HG03520 (cell line): Measurements from ENCODE around the gene SLC16A9.
"Not testable (repeated sequence)": the region's sequence is repeated elsewhere in the genome, so short reads cannot be mapped to it uniquely, and the experiment has no call there.

Experiments used
- ATAC-seq: cut with Tn5 transposase; IDR thresholded peaks from one replicate; pipeline ENCODE4 v1.9.1; 2021; ENCODE audit warnings: mild to moderate bottlenecking, moderate library complexity; ENCODE audit not compliant: unreplicated experiment

Gene SLC16A9

GRCh38 chr10:59678884-59679301 lies 30.8 kb downstream of the SLC16A9 start:
- ATAC-seq, result peak; percentile 81

GRCh38 chr10:59677253-59677831 lies 32.3 kb downstream of the SLC16A9 start:
- no peak for ATAC-seq

DNA sequence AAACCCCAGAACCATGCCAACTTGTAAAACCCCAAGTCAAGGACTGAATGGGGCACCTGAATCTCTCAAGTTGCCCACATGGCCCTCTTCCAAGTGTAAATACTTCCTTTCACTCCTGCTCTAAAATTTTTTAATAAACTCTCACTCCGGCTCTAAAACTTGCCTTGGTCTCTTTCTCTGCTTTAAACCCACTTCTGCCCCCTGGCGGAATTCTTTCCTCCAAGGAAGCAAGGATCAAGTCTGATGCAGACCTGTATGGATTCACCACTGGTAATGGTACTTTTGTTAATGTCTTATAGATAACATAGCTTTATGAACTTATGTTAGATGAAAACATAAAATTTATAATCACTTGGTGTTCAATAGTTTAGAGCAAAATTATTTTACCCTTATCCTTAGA lies 33.8 kb downstream of the SLC16A9 start:
- no peak for ATAC-seq

- no peak for ATAC-seq
Observed at GRCh38 chr10:59674215-59674836, 35.3 kb downstream of the SLC16A9 start.

DNA sequence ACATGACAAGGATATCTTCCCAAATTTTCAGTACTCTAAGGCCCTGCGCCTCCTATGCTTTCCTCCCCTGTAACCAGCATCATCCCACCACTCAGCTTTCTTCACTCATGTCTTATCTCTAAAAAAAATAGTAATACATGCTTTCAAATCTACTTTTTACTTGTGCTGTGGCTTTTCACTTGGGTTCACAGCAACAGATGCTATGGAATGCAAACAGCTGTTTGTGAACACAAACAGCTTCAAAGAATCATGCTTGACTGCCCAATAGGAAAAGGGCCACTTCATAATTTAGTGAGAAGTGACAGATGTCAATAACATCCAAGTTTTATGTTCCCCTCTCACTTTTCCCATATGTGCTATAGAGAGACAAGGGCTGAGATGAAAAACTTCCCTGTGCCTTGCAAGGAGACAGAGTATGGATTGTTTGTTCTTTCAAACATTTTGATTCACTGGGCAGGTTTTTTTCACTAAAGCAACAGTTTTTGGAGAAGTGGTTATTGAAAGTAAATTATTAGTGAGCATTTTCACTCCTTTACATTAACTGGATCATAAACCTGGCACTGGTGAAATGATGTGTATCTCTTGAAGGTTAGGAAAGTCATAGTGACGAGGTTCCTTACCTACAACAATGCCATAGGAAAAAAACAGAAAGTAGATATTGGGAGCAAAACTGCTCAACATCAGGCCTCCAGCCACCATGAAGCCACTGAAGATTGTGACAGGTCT lies 37.3 kb downstream of the SLC16A9 start:
- no peak for ATAC-seq

- no peak for ATAC-seq
Observed at GRCh38 chr10:59670269-59670668, 39.4 kb downstream of the SLC16A9 start.

- ATAC-seq, result no peak
Observed at GRCh38 chr10:59668096-59668495, 41.6 kb downstream of the SLC16A9 start.

DNA sequence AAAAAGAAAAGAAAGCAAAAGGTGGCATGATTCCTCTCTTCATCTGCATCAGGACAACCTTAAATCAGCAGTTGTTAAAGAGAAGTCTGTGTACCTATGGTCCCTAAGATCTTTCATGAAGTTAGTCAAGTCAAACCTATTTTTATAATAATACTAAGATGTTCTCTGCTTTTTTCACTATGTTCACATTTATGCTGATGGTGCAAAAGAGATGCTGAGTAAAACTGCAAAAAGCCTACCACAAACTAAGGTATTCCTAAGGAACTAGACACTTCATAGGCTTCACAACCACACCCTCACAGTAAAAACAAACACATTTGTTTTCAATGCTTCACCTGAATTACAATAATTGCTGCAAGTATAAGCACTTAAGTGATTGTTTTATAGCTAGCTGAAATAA lies 43.3 kb downstream of the SLC16A9 start:
- ATAC-seq, result no peak

- ATAC-seq, result not testable (repeated sequence)
Observed at GRCh38 chr10:59663213-59663612, 46.4 kb downstream of the SLC16A9 start.

GRCh38 chr10:59657724-59658123 lies 51.9 kb downstream of the SLC16A9 start:
- ATAC-seq, result no peak

- ATAC-seq, result no peak
Observed at GRCh38 chr10:59655309-59655708, 54.3 kb downstream of the SLC16A9 start.

DNA sequence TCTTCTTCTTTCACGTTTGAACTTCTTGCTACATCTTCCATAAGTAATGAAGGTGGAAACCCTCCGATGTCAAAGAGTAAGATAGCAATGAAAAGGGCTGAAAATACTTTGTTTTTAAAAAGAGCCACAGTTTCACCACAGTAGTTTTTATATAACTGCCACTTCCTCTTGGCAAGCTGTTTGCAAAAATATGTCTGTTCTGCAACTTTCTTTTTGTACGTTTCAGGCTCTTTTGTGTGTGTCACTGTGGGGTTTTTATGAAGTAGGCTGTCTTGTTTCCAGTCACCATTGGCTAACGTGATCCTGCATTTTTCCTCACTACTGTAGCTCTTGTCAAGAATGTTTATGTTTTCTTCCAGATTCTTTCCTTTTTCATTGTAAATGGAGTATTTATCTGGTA lies 55.6 kb downstream of the SLC16A9 start:
- peak; percentile 49 for ATAC-seq

- no peak for ATAC-seq
Observed at GRCh38 chr10:59651902-59652301, 57.7 kb downstream of the SLC16A9 start.

- ATAC-seq, result no peak
Observed at GRCh38 chr10:59649606-59650346, 59.9 kb downstream of the SLC16A9 start.

DNA sequence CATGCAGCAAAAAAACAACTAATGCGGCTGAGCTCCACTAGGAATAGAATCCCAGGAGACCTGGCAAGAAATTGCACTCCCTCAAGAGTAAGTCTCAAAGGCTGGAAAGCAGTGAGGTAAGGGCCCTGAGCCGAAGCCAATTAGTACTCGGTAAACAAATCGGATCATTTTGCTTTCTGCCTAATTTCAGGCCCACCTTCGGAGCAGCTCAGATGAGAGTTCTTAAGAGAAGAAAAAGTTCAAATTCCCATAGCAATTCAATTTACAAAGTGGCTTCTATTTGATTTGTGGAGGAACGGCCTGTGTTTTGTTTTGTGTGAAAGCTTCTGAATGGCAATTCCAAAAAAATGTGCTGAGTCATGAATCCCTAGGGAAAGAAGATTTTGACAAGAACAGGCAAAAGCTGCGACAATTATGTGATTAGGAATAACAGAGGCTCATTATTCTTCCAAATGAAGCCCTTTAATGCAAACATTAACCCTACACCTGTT lies 60.9 kb downstream of the SLC16A9 start:
- no peak for ATAC-seq

- ATAC-seq, result no peak
Observed at GRCh38 chr10:59644841-59645240, 64.8 kb downstream of the SLC16A9 start.

DNA sequence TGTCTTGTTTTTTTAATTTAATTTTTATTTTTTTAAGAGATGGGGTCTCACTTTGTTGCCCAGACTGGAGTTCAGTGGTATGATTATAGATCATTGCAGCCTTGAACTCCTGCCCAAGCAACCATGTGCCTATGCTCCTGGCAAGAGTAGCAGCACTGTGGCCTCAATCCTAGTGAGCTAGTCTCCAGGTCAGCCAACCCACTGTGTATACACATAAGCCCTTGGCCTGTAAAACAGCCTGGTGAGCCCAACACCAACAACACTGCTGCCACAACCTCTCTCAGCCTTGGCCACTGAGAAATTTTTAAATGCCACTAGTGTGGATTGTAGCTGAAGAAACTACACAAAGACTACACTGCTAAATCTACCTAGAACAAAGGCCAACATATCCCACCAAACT lies 68.0 kb downstream of the SLC16A9 start:
- ATAC-seq, result not testable (repeated sequence)

- no peak for ATAC-seq
Observed at GRCh38 chr10:59635502-59636290, 74.0 kb downstream of the SLC16A9 start.

GRCh38 chr10:59634102-59634501 lies 75.5 kb downstream of the SLC16A9 start:
- ATAC-seq, result no peak

- no peak for ATAC-seq
Observed at GRCh38 chr10:59633063-59633462, 76.6 kb downstream of the SLC16A9 start.
